ENCODE results near the gene DNAJB11.
A peak's percentile ranks its signal among the peaks of the same experiment; 100 is the strongest.

DNAJB11 gene

GRCh38 chr3:186538779-186539178 lies 31.7 kb upstream of the DNAJB11 start:
- Histone ChIP-seq H3K36me3 (ENCODE audit: insufficient read depth, insufficient read length, low read length) (peaks cover 4% of the 10 kb centered on the region), H3K4me1 (ENCODE audit: insufficient read depth, insufficient read length) (no peaks in the 10 kb centered on the region), H3K27me3 (ENCODE audit: insufficient read depth, insufficient read length) (no peaks in the 10 kb centered on the region), H3K9me3 (ENCODE audit: insufficient read depth, low read length) (no peaks in the 10 kb centered on the region), H3K4me3 (ENCODE audit: insufficient read length, low read depth) (no peak overlapping the region), H3K9ac (ENCODE audit: insufficient read length, low read depth) (no peak overlapping the region)
- TF ChIP-seq SUZ12 (IDR thresholded peaks at IDR 0.05; ENCODE audit: extremely low read depth, insufficient read depth, insufficient read length) (no peak), YY1 (IDR thresholded peaks at IDR 0.05; ENCODE audit: insufficient read depth, insufficient read length) (no peak), ZNF274 (IDR thresholded peaks at IDR 0.05; ENCODE audit: low read depth, low read length) (no peak)
- no peak for DNase-seq (ENCODE audit: low read depth, low spot score)

- H3K9me3 ChIP-seq (ENCODE audit: insufficient read depth, low read length) = no peaks in the 10 kb centered on the region
- H3K36me3 ChIP-seq (ENCODE audit: insufficient read depth, insufficient read length, low read length) = peaks cover 8% of the 10 kb centered on the region
- TF ChIP-seq YY1 (IDR thresholded peaks at IDR 0.05; ENCODE audit: insufficient read depth, insufficient read length) (no peak), ZNF274 (IDR thresholded peaks at IDR 0.05; ENCODE audit: low read depth, low read length) (no peak), SUZ12 (IDR thresholded peaks at IDR 0.05; ENCODE audit: extremely low read depth, insufficient read depth, insufficient read length) (no peak)
- peak; percentile 76 for DNase-seq (ENCODE audit: low read depth, low spot score)
- no peak overlapping the region for H3K9ac ChIP-seq (ENCODE audit: insufficient read length, low read depth)
- no peak overlapping the region for H3K4me3 ChIP-seq (ENCODE audit: insufficient read length, low read depth)
- H3K27me3 ChIP-seq (ENCODE audit: insufficient read depth, insufficient read length) = no peaks in the 10 kb centered on the region
- H3K4me1 ChIP-seq (ENCODE audit: insufficient read depth, insufficient read length) = no peaks in the 10 kb centered on the region
Measured at GRCh38 chr3:186540221-186540834, 30.2 kb upstream of the DNAJB11 start.

GRCh38 chr3:186540835-186541226 lies 29.7 kb upstream of the DNAJB11 start:
- Histone ChIP-seq H3K9ac (ENCODE audit: insufficient read length, low read depth) (no peak overlapping the region), H3K27me3 (ENCODE audit: insufficient read depth, insufficient read length) (no peaks in the 10 kb centered on the region), H3K4me3 (ENCODE audit: insufficient read length, low read depth) (no peak overlapping the region), H3K36me3 (ENCODE audit: insufficient read depth, insufficient read length, low read length) (peaks cover 12% of the 10 kb centered on the region), H3K9me3 (ENCODE audit: insufficient read depth, low read length) (no peaks in the 10 kb centered on the region), H3K4me1 (ENCODE audit: insufficient read depth, insufficient read length) (no peaks in the 10 kb centered on the region)
- TF ChIP-seq YY1 (IDR thresholded peaks at IDR 0.05; ENCODE audit: insufficient read depth, insufficient read length) (no peak), SUZ12 (IDR thresholded peaks at IDR 0.05; ENCODE audit: extremely low read depth, insufficient read depth, insufficient read length) (no peak), ZNF274 (IDR thresholded peaks at IDR 0.05; ENCODE audit: low read depth, low read length) (no peak)
- DNase-seq (ENCODE audit: low read depth, low spot score) = no peak

GRCh38 chr3:186544281-186544680 lies 26.2 kb upstream of the DNAJB11 start, which contains the start of gene CRYGS:
Gene CRYGS, minus strand, starts transcription at chr3:186544380. Its CDS starts 54 bp downstream, at chr3:186544326.
- Histone ChIP-seq H3K9ac (ENCODE audit: insufficient read length, low read depth) (no peak within 1 kb of the TSS), H3K4me1 (ENCODE audit: insufficient read depth, insufficient read length) (no peaks in the 10 kb centered on the region), H3K9me3 (ENCODE audit: insufficient read depth, low read length) (no peaks in the 10 kb centered on the region), H3K4me3 (ENCODE audit: insufficient read length, low read depth) (no peak within 1 kb of the TSS), H3K27me3 (ENCODE audit: insufficient read depth, insufficient read length) (no peaks in the 10 kb centered on the region), H3K36me3 (ENCODE audit: insufficient read depth, insufficient read length, low read length) (peaks cover 28% of the 10 kb centered on the region)
- TF ChIP-seq SUZ12 (IDR thresholded peaks at IDR 0.05; ENCODE audit: extremely low read depth, insufficient read depth, insufficient read length) (no peak), ZNF274 (IDR thresholded peaks at IDR 0.05; ENCODE audit: low read depth, low read length) (no peak), YY1 (IDR thresholded peaks at IDR 0.05; ENCODE audit: insufficient read depth, insufficient read length) (no peak)
- no peak for DNase-seq (ENCODE audit: low read depth, low spot score)

- Histone ChIP-seq H3K27me3 (ENCODE audit: insufficient read depth, insufficient read length) (no peaks in the 10 kb centered on the region), H3K9me3 (ENCODE audit: insufficient read depth, low read length) (no peaks in the 10 kb centered on the region), H3K9ac (ENCODE audit: insufficient read length, low read depth) (no peak overlapping the region), H3K4me1 (ENCODE audit: insufficient read depth, insufficient read length) (no peaks in the 10 kb centered on the region), H3K36me3 (ENCODE audit: insufficient read depth, insufficient read length, low read length) (peaks cover 45% of the 10 kb centered on the region), H3K4me3 (ENCODE audit: insufficient read length, low read depth) (no peak overlapping the region)
- TF ChIP-seq SUZ12 (IDR thresholded peaks at IDR 0.05; ENCODE audit: extremely low read depth, insufficient read depth, insufficient read length) (no peak), YY1 (IDR thresholded peaks at IDR 0.05; ENCODE audit: insufficient read depth, insufficient read length) (no peak), ZNF274 (IDR thresholded peaks at IDR 0.05; ENCODE audit: low read depth, low read length) (no peak)
- DNase-seq (ENCODE audit: low read depth, low spot score) = no peak
Measured at GRCh38 chr3:186549497-186549896, 21.0 kb upstream of the DNAJB11 start.

- H3K36me3 ChIP-seq (ENCODE audit: insufficient read depth, insufficient read length, low read length) = peaks cover 55% of the 10 kb centered on the region
- no peak for DNase-seq (ENCODE audit: low read depth, low spot score)
Measured at GRCh38 chr3:186551387-186551786, 19.1 kb upstream of the DNAJB11 start.

GRCh38 chr3:186552408-186553031 lies 18.0 kb upstream of the DNAJB11 start:
- Histone ChIP-seq H3K27me3 (ENCODE audit: insufficient read depth, insufficient read length) (no peaks in the 10 kb centered on the region), H3K36me3 (ENCODE audit: insufficient read depth, insufficient read length, low read length) (peaks cover 63% of the 10 kb centered on the region), H3K4me1 (ENCODE audit: insufficient read depth, insufficient read length) (no peaks in the 10 kb centered on the region), H3K9ac (ENCODE audit: insufficient read length, low read depth) (no peak overlapping the region), H3K4me3 (ENCODE audit: insufficient read length, low read depth) (no peak overlapping the region), H3K9me3 (ENCODE audit: insufficient read depth, low read length) (no peaks in the 10 kb centered on the region)
- no peak for DNase-seq (ENCODE audit: low read depth, low spot score)
- TF ChIP-seq ZNF274 (IDR thresholded peaks at IDR 0.05; ENCODE audit: low read depth, low read length) = no peak
- TF ChIP-seq YY1 (IDR thresholded peaks at IDR 0.05; ENCODE audit: insufficient read depth, insufficient read length) = no peak
- TF ChIP-seq SUZ12 (IDR thresholded peaks at IDR 0.05; ENCODE audit: extremely low read depth, insufficient read depth, insufficient read length) = no peak

More at GRCh38 chr3:186551387-186551786, 19.1 kb upstream of the DNAJB11 start:
- no peaks in the 10 kb centered on the region for H3K27me3 ChIP-seq (ENCODE audit: insufficient read depth, insufficient read length)
- no peak overlapping the region for H3K9ac ChIP-seq (ENCODE audit: insufficient read length, low read depth)
- H3K4me1 ChIP-seq (ENCODE audit: insufficient read depth, insufficient read length) = no peaks in the 10 kb centered on the region
- H3K4me3 ChIP-seq (ENCODE audit: insufficient read length, low read depth) = no peak overlapping the region
- TF ChIP-seq ZNF274 (IDR thresholded peaks at IDR 0.05; ENCODE audit: low read depth, low read length) = no peak
- TF ChIP-seq SUZ12 (IDR thresholded peaks at IDR 0.05; ENCODE audit: extremely low read depth, insufficient read depth, insufficient read length) = no peak
- no peak for TF ChIP-seq YY1 (IDR thresholded peaks at IDR 0.05; ENCODE audit: insufficient read depth, insufficient read length)
- no peaks in the 10 kb centered on the region for H3K9me3 ChIP-seq (ENCODE audit: insufficient read depth, low read length)

All from NT2/D1 (cell line).